Gastroesophageal sphincter (tissue), 4 donors: ENCODE results near the gene SLC5A4. TPM values are rescaled to one million over a fixed set of nuclear protein-coding genes. Genes with fewer than 3 reads are reported as not detected.

Experiments
- ATAC-seq: fragments of 150-250 bp; one replicate; pipeline ENCODE4 v1.9.1; 2016; ENCODE audit warnings: mild to moderate bottlenecking, moderate library complexity
- H3K27ac ChIP-seq, 4 donors: fragments of 200-600 bp; sonication (generic) in 3 of 4; 1 replicate in 3 of 4; 2 replicates in 1 of 4; pipeline ENCODE4 v1.5.1; 2016 to 2019
- H3K27me3 ChIP-seq: fragments of 200-600 bp; sonication (generic); one replicate; pipeline ENCODE4 v1.5.1; 2019
- H3K36me3 ChIP-seq, 2 donors: fragments of 200-600 bp; sonication (generic); one replicate each; pipeline ENCODE4 v1.5.1; 2019; ENCODE audit warnings: control low read depth in 1 of 2
- H3K4me1 ChIP-seq, 3 donors: fragments of 200-600 bp; sonication (generic); 1 replicate in 2 of 3; 2 replicates in 1 of 3; pipeline ENCODE4 v1.5.1; 2016 to 2019; ENCODE audit warnings: control low read depth in 2 of 3
- H3K4me3 ChIP-seq, 2 donors: fragments of 200-600 bp; sonication (generic); one replicate each; pipeline ENCODE4 v1.5.1; 2019; ENCODE audit warnings: mild to moderate bottlenecking in 1 of 2, moderate library complexity in 1 of 2
- H3K9me3 ChIP-seq, 3 donors: fragments of 200-600 bp; sonication (generic); one replicate each; pipeline ENCODE4 v1.5.1; 2017 to 2019; ENCODE audit warnings: control low read depth in 2 of 3
- EP300 ChIP-seq: sonication (generic); formaldehyde crosslinking; IDR thresholded peaks from one replicate; pipeline ENCODE4 v1.6.1; 2017; ENCODE audit warnings: antibody characterized with exemption, mild to moderate bottlenecking
- POLR2A ChIP-seq, 2 donors: fragments of 450-650 bp; IDR thresholded peaks; one replicate each; pipeline ENCODE4 v1.6.1; 2017; ENCODE audit warnings: antibody characterized with exemption in 2 of 2, mild to moderate bottlenecking in 2 of 2, moderate library complexity in 1 of 2
- POLR2AphosphoS5 ChIP-seq: sonication (generic); formaldehyde crosslinking; IDR thresholded peaks from one replicate; pipeline ENCODE4 v1.6.1; 2017; ENCODE audit warnings: antibody characterized with exemption
- WGBS, 2 donors: methylation state at CpG; one replicate each; pipeline ENCODE4 v1.1.5; 2018; ENCODE audit warnings: low coverage in 1 of 2; 5-methylcytosine and 5-hydroxymethylcytosine counted together
- total RNA-seq, 4 donors: library from RNA; depleted of rRNA; stranded (reverse); fragments of >200 nt; gene quantifications; one replicate each; pipeline ENCODE4 v1.1.0, GENCODE V29; 2016
- TF ChIP-seq, protein P1 (sequence below), 4 experiments: fragments of 200-600 bp in 2 of 4; fragments of 450-650 bp in 2 of 4; sonication (generic) in 1 of 4; IDR thresholded peaks; one replicate each; pipeline ENCODE4 v1.5.1; 2017 to 2019; ENCODE audit warnings: antibody characterized with exemption in 4 of 4, mild to moderate bottlenecking in 2 of 4, moderate library complexity in 2 of 4

Gene SLC5A4
- total RNA-seq, 4 donors from 2014 or later = 0.39 to 0.78 TPM; not detected in 2

DNA sequence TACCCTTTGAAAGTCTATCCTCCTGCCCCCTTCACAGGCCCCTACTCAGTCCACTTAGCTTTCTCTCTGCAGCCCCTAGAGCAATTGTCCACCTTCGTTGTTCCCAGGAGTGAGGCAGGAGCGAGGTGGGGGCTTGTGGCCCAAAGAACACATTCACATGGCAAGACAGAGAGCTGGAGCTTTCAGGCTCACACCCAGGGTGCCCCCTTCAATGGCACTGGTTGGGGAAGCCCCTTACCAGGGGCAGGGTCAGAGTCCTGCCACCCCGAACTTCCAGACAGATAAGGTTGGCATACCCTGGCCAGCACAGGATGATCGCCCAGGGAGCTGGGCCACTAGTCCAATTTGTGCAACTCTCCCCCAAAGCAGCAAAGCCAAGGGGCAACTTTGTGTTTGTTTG lies 6.2 kb upstream of the SLC5A4 start:
- Histone ChIP-seq H3K27me3 (peaks cover 31% of the 10 kb centered on the region), H3K4me1 (peaks cover 0 to 6% (median 0%) of the 10 kb centered on the region in 3 donors), H3K36me3 (no peaks in the 10 kb centered on the region), H3K9me3 (no peaks in the 10 kb centered on the region), H3K4me3 (no peak overlapping the region), H3K27ac (no peak overlapping the region)
- no peak for ATAC-seq
- 94 to 100% methylated on average over 1 to 2 of the region's 4 CpGs for WGBS, 2 donors
- TF ChIP-seq POLR2A (IDR thresholded peaks at IDR 0.05) = no peak
- TF ChIP-seq, protein P1, sequence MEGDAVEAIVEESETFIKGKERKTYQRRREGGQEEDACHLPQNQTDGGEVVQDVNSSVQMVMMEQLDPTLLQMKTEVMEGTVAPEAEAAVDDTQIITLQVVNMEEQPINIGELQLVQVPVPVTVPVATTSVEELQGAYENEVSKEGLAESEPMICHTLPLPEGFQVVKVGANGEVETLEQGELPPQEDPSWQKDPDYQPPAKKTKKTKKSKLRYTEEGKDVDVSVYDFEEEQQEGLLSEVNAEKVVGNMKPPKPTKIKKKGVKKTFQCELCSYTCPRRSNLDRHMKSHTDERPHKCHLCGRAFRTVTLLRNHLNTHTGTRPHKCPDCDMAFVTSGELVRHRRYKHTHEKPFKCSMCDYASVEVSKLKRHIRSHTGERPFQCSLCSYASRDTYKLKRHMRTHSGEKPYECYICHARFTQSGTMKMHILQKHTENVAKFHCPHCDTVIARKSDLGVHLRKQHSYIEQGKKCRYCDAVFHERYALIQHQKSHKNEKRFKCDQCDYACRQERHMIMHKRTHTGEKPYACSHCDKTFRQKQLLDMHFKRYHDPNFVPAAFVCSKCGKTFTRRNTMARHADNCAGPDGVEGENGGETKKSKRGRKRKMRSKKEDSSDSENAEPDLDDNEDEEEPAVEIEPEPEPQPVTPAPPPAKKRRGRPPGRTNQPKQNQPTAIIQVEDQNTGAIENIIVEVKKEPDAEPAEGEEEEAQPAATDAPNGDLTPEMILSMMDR (IDR thresholded peaks at IDR 0.05) = no peak
- no peak for TF ChIP-seq EP300
- no peak for TF ChIP-seq POLR2AphosphoS5

DNA sequence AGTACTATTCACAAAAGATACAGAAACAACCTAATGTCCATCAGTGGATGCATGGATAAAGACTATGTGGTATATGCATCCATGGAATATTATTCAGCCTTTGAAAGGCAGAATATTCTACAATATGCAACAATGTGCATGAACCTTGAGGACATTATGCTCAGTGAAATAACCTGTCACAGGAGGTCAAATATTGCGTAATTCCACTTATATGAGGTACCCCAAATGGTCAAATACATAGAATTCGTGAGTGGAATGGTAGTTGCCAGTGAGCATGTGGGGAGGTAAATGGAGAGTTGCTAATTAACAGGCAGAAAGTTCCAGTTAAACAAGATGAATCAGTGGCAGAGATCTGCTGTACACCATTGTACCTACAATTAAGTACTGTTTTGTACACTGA lies 3.6 kb upstream of the SLC5A4 start:
- no peak overlapping the region for H3K4me3 ChIP-seq
- peaks cover 53% of the 10 kb centered on the region for H3K27me3 ChIP-seq
- WGBS, 2 donors = 49 to 74% methylated on average over 2 of the region's 2 CpGs
- H3K4me1 ChIP-seq = no peaks in the 10 kb centered on the region
- no peaks in the 10 kb centered on the region for H3K36me3 ChIP-seq
- H3K27ac ChIP-seq = no peak overlapping the region
- no peak for TF ChIP-seq EP300
- TF ChIP-seq, protein P1 (IDR thresholded peaks at IDR 0.05) = no peak
- no peak for TF ChIP-seq POLR2A (IDR thresholded peaks at IDR 0.05)
- TF ChIP-seq POLR2AphosphoS5 = no peak
- no peaks in the 10 kb centered on the region for H3K9me3 ChIP-seq
- no peak for ATAC-seq

- Histone ChIP-seq H3K9me3 (no peaks in the 10 kb centered on the region), H3K4me1 (no peaks in the 10 kb centered on the region), H3K4me3 (no peak overlapping the region), H3K27ac (no peak overlapping the region), H3K27me3 (peaks cover 45% of the 10 kb centered on the region), H3K36me3 (no peaks in the 10 kb centered on the region)
- no peak for TF ChIP-seq POLR2AphosphoS5
- TF ChIP-seq EP300 = no peak
- no peak for TF ChIP-seq POLR2A (IDR thresholded peaks at IDR 0.05)
- TF ChIP-seq, protein P1 (IDR thresholded peaks at IDR 0.05) = no peak
- WGBS, 2 donors = 82 to 87% methylated on average over 3 of the region's 3 CpGs
- ATAC-seq = no peak
These were observed 579 bp upstream of the SLC5A4 start for GRCh38 chr22:32255726-32256125.

- H3K27me3 ChIP-seq = peaks cover 12% of the 10 kb centered on the region
- H3K4me1 ChIP-seq = no peaks in the 10 kb centered on the region
- H3K27ac ChIP-seq = no peak overlapping the region
- 60% methylated on average over 1 of the region's 1 CpG; no CpG with 5 or more reads in 1 of the 2 donors for WGBS, 2 donors
- ATAC-seq = no peak
- TF ChIP-seq, protein P1 (IDR thresholded peaks at IDR 0.05) = no peak
- TF ChIP-seq EP300 = no peak
- no peak for TF ChIP-seq POLR2AphosphoS5
- TF ChIP-seq POLR2A (IDR thresholded peaks at IDR 0.05) = no peak
- H3K9me3 ChIP-seq = no peaks in the 10 kb centered on the region
- H3K36me3 ChIP-seq = no peaks in the 10 kb centered on the region
- H3K4me3 ChIP-seq = no peak overlapping the region
These were observed 5.9 kb downstream of the SLC5A4 start for GRCh38 chr22:32249231-32249630.

DNA sequence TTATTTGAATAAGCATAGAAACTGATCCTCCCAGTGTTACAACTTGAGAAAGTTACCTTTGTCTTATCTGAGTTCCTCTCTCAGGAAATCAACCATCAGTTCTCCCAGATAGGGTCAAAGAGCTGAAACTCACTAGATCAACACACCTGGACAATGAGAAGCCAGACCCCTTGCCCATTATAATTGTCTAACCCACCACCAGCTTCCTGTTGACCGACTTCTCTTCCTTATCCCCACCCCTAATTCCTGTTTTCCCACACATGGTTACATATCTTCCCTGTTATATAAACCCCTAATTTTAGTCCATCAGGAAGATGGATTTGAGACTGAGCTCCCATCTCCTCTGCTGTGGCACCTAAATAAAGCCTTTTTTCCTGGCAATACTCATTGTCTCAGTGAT lies 6.9 kb downstream of the SLC5A4 start:
- H3K4me1 ChIP-seq = no peaks in the 10 kb centered on the region
- H3K27ac ChIP-seq = no peak overlapping the region
- H3K27me3 ChIP-seq = peaks cover 11% of the 10 kb centered on the region
- no peak for ATAC-seq
- no peaks in the 10 kb centered on the region for H3K36me3 ChIP-seq
- H3K9me3 ChIP-seq = no peaks in the 10 kb centered on the region
- WGBS, 2 donors = 57 to 67% methylated on average over 1 of the region's 1 CpG
- TF ChIP-seq POLR2AphosphoS5 (no peak), POLR2A (IDR thresholded peaks at IDR 0.05) (no peak), EP300 (no peak)
- TF ChIP-seq, protein P1 (IDR thresholded peaks at IDR 0.05) = no peak
- H3K4me3 ChIP-seq = no peak overlapping the region
